Endothelial cell of umbilical vein (primary cell): ENCODE data around the gene HYDIN.

Experiments
- CTCF ChIP-seq, 2 donors: IDR thresholded peaks; 1 replicate in 1 of 2; 2 replicates in 1 of 2; pipeline ENCODE4 v1.5.1; 2011; ENCODE audit warnings: low read length in 2 of 2, mild to moderate bottlenecking in 2 of 2, moderate library complexity in 2 of 2, control low read depth in 1 of 2, inconsistent platforms in 1 of 2, low read depth in 1 of 2; ENCODE audit not compliant: insufficient read depth in 1 of 2; ENCODE audit errors: extremely low read depth in 1 of 2
- EZH2 ChIP-seq: IDR thresholded peaks from 2 replicates; pipeline ENCODE4 v1.6.1; 2012; ENCODE audit warnings: borderline replicate concordance, low read depth, mild to moderate bottlenecking, moderate library complexity, low read length, inconsistent platforms; ENCODE audit not compliant: severe bottlenecking
- FOS ChIP-seq: IDR thresholded peaks from 2 replicates; pipeline ENCODE4 v1.6.1; 2011; ENCODE audit warnings: mild to moderate bottlenecking, low read length, moderate library complexity, borderline replicate concordance; ENCODE audit not compliant: insufficient read depth
- GATA2 ChIP-seq: IDR thresholded peaks from 2 replicates; pipeline ENCODE4 v1.7.0; 2011; ENCODE audit warnings: low read depth, mild to moderate bottlenecking, moderate library complexity, mixed read lengths, low read length; ENCODE audit not compliant: insufficient read length, insufficient read depth
- POLR2A ChIP-seq: IDR thresholded peaks from 2 replicates; pipeline ENCODE4 v1.6.1; 2012; ENCODE audit warnings: low read depth, mild to moderate bottlenecking, control low read depth, low read length
- POLR2AphosphoS5 ChIP-seq: IDR thresholded peaks from 2 replicates; pipeline ENCODE4 v1.6.1; 2012; ENCODE audit warnings: low read depth, mild to moderate bottlenecking, control low read depth, low read length, moderate library complexity; ENCODE audit not compliant: insufficient read depth

GRCh38 chr16:71250461-71251235 lies 20.1 kb upstream of the HYDIN start:
- TF ChIP-seq CTCF (IDR thresholded peaks at IDR 0.05; ENCODE audit: extremely low read depth in 1 of 2, insufficient read depth in 1 of 2, low read depth in 1 of 2, low read length in 2 of 2) (no peak), FOS (no peak), POLR2AphosphoS5 (no peak), POLR2A (no peak), EZH2 (no peak), GATA2 (no peak)
